ENCODE data around the gene EEFSEC.

GRCh38 chr3:128402319-128402718 lies 249.0 kb downstream of the EEFSEC start:
- TF ChIP-seq CTCF (IDR thresholded peaks at IDR 0.05; ENCODE audit: poor library complexity, severe bottlenecking) (no peak), POLR2AphosphoS5 (IDR thresholded peaks at IDR 0.05) (no peak), SMC3 (conservative IDR thresholded peaks at IDR 0.05; ENCODE audit: poor library complexity) (no peak), EZH2 (IDR thresholded peaks at IDR 0.05; ENCODE audit: borderline replicate concordance, insufficient read depth, low read length, poor library complexity, severe bottlenecking) (no peak), MXI1 (conservative IDR thresholded peaks at IDR 0.05; ENCODE audit: poor library complexity, severe bottlenecking) (no peak), RAD21 (conservative IDR thresholded peaks at IDR 0.05) (no peak)

Measured in neural cell (in vitro differentiated cells).